GM12878 (cell line): ENCODE data around the gene GABBR1.

Experiments used
- JUNB ChIP-seq: IDR thresholded peaks from 2 replicates; pipeline ENCODE4 v1.6.1; 2016; ENCODE audit warnings: antibody characterized with exemption, mild to moderate bottlenecking
- KDM1A ChIP-seq: fragments of 200-600 bp; sonication (generic); IDR thresholded peaks from 2 replicates; pipeline ENCODE4 v1.6.1; 2016; ENCODE audit warnings: borderline replicate concordance
- RAD21 ChIP-seq: IDR thresholded peaks from 2 replicates; pipeline ENCODE4 v1.6.1; 2011; ENCODE audit warnings: mild to moderate bottlenecking, low read depth, low read length, moderate library complexity; ENCODE audit not compliant: insufficient read depth
- SRF ChIP-seq, 2 experiments: IDR thresholded peaks; 2 replicates each; pipeline ENCODE4 v1.6.1; 2011; ENCODE audit warnings: low read depth in 2 of 2, low read length in 2 of 2, mild to moderate bottlenecking in 1 of 2, moderate library complexity in 1 of 2
- TCF12 ChIP-seq: IDR thresholded peaks from 2 replicates; pipeline ENCODE4 v1.6.1; 2011; ENCODE audit warnings: low read depth, mild to moderate bottlenecking, low read length
- TF ChIP-seq, protein P1 (sequence below): IDR thresholded peaks from 2 replicates; pipeline ENCODE4 v1.6.1; 2012; ENCODE audit warnings: low read depth, low read length, improper control_type of control experiment
- TF ChIP-seq, protein P2 (sequence below), 3 experiments: IDR thresholded peaks in 2 of 3; conservative IDR thresholded peaks in 1 of 3; 2 replicates each; pipeline ENCODE4 v1.5.1; 2011; ENCODE audit warnings: low read depth in 3 of 3, low read length in 3 of 3, mild to moderate bottlenecking in 3 of 3, control low read depth in 2 of 3, moderate library complexity in 2 of 3, inconsistent platforms in 1 of 3, mixed read lengths in 1 of 3; ENCODE audit not compliant: control insufficient read depth in 2 of 3, insufficient read depth in 1 of 3; ENCODE audit errors: extremely low read depth in 1 of 3

- TF ChIP-seq JUNB (no peak), KDM1A (no peak), SRF (IDR thresholded peaks at IDR 0.05; ENCODE audit: low read depth in 2 of 2, low read length in 2 of 2) (no peak), TCF12 (no peak), RAD21 (no peak)
- TF ChIP-seq, protein P1, sequence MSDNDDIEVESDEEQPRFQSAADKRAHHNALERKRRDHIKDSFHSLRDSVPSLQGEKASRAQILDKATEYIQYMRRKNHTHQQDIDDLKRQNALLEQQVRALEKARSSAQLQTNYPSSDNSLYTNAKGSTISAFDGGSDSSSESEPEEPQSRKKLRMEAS = no peak
- TF ChIP-seq, protein P2, sequence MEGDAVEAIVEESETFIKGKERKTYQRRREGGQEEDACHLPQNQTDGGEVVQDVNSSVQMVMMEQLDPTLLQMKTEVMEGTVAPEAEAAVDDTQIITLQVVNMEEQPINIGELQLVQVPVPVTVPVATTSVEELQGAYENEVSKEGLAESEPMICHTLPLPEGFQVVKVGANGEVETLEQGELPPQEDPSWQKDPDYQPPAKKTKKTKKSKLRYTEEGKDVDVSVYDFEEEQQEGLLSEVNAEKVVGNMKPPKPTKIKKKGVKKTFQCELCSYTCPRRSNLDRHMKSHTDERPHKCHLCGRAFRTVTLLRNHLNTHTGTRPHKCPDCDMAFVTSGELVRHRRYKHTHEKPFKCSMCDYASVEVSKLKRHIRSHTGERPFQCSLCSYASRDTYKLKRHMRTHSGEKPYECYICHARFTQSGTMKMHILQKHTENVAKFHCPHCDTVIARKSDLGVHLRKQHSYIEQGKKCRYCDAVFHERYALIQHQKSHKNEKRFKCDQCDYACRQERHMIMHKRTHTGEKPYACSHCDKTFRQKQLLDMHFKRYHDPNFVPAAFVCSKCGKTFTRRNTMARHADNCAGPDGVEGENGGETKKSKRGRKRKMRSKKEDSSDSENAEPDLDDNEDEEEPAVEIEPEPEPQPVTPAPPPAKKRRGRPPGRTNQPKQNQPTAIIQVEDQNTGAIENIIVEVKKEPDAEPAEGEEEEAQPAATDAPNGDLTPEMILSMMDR (IDR thresholded peaks at IDR 0.05 in 2 of 3, conservative IDR thresholded peaks at IDR 0.05 in 1 of 3; ENCODE audit: control insufficient read depth in 2 of 3, extremely low read depth in 1 of 3, insufficient read depth in 1 of 3, low read depth in 3 of 3, low read length in 3 of 3) = no peak
Measured at GRCh38 chr6:29522227-29522626, 110.8 kb downstream of the GABBR1 start.
